AG08396 (cell line): ENCODE results near the gene NEU2.
"Not testable (repeated sequence)": the region's sequence is repeated elsewhere in the genome, so short reads cannot be mapped to it uniquely, and the experiment has no call there.

Experiments
- DNase-seq: peaks from one replicate; pipeline ENCODE4 v3.0.0; 2012; ENCODE audit warnings: low spot score, mixed read lengths

Gene NEU2

GRCh38 chr2:233035426-233036161 lies 3.1 kb downstream of the NEU2 start:
- no peak for DNase-seq

GRCh38 chr2:233036162-233036838 lies 3.8 kb downstream of the NEU2 start:
- DNase-seq: no peak

GRCh38 chr2:233037078-233037477 lies 4.6 kb downstream of the NEU2 start:
- DNase-seq: no peak

- DNase-seq: no peak
Observed at GRCh38 chr2:233039212-233039845, 6.9 kb downstream of the NEU2 start.

GRCh38 chr2:233039846-233040530 lies 7.5 kb downstream of the NEU2 start:
- no peak for DNase-seq

- no peak for DNase-seq
Observed at GRCh38 chr2:233040571-233040970, 8.1 kb downstream of the NEU2 start.

- no peak for DNase-seq
Observed at GRCh38 chr2:233041722-233042323, 9.4 kb downstream of the NEU2 start.

GRCh38 chr2:233042549-233042948 lies 10.1 kb downstream of the NEU2 start:
- no peak for DNase-seq

- no peak for DNase-seq
Observed at GRCh38 chr2:233044974-233045605, 12.6 kb downstream of the NEU2 start.

GRCh38 chr2:233047206-233047605 lies 14.7 kb downstream of the NEU2 start:
- DNase-seq: no peak

GRCh38 chr2:233047667-233048066 lies 15.2 kb downstream of the NEU2 start:
- DNase-seq: no peak

GRCh38 chr2:233048569-233049193 lies 16.2 kb downstream of the NEU2 start:
- no peak for DNase-seq

- no peak for DNase-seq
Observed at GRCh38 chr2:233049194-233049761, 16.8 kb downstream of the NEU2 start.

- peak; percentile 54 for DNase-seq
Observed at GRCh38 chr2:233051241-233052149, 19.0 kb downstream of the NEU2 start.

- DNase-seq: not testable (repeated sequence)
Observed at GRCh38 chr2:233052517-233052916, 20.0 kb downstream of the NEU2 start.

GRCh38 chr2:233053928-233054784 lies 21.7 kb downstream of the NEU2 start:
- DNase-seq: peak; percentile 85

- DNase-seq: no peak
Observed at GRCh38 chr2:233055362-233055761, 22.9 kb downstream of the NEU2 start.

- no peak for DNase-seq
Observed at GRCh38 chr2:233056961-233057605, 24.6 kb downstream of the NEU2 start.
